Urothelium cell line (cell line): ENCODE results near the gene SPATA1.

ENCODE experiments used
- DNase-seq: peaks from one replicate; pipeline ENCODE4 v3.0.0; 2011; ENCODE audit warnings: low spot score, mixed read lengths
- FAIRE-seq: peaks from 2 replicates; lab custom pipeline; 2011; peaks lifted over from hg19 to GRCh38; lab: Jason Lieb, UNC

The SPATA1 gene, protein sequence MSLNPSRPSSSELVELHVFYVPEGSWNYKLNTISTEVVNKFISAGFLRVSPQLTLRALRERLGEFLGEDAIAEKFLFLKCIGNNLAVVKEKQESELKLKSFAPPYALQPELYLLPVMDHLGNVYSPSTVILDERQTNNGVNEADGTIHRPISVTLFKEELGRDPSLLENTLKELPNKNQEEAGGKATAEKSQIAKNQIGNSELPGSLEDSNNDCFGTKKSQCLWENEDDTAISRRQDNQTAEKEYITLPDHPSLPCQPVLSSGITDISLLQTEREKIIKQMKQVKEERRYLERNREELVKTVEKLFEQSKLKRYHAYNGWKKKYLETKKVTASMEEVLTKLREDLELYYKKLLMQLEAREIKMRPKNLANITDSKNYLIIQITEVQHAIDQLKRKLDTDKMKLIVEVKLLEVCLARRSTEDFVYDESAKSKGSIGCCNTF

DNA sequence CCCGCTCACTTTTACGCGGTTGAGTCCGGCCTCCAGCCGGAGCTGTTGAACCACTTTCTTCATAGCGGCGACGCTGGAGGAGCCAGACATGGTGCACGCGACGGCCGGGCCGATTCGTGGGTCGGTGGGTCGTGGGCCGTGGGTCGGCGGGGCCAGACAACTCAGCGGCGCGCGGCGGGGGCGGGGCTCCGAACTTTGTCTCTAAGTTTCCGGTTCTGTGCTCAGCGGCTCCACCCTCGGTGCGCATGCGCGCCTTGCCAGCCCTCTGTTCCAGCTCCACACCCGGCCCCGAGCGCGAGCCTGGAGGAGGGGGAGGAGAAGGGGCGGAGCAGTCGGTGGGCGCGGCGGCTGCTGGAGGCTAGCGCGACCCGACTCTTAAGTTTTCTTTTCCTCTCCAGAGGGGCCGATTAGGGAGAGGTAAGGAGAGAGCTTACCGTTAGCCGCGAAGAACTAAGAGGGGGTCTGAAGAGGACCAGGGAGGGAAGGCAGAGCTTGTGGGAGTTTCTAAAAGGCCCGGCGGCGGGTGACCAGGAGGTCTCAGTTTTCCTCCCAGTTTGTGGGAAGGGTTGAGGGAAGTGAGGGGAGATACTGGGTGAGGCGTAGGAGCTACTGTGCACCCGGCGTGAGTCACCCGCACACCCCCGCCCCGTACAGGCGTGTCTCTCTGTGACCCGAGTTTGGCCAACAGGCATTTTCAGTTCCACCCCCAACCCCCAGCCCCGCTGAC lies at the start of gene SPATA1, which contains the start of gene GNG5:
Gene SPATA1 (plus strand): TSS at position 385 of the 727 bp plus-strand sequence. CDS start 9,974 bp downstream, outside the sequence.
Gene GNG5 (minus strand): TSS at position 580 of the 727 bp plus-strand sequence. CDS start 490 bp downstream, at position 90.
- FAIRE-seq (peak; percentile 20), DNase-seq (peak; percentile 98)

DNA sequence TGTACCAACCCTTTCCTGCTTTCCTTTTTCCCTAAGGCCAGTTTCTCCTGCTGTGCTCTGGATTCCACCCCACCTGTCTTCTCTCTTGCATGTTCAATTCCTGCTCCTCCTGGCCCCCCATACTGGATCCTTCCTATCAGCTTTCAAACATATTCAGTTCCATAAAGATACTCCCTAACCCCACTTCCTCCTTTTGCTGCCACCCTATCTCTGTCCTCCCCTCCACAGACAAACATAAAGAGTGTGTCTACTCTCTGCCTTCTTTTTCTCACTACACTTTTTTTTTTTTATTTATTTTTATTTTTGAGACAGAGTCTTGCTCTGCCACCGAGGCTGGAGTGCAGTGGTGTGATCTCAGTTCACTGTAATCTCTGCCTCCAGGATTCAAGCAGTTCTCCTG lies 44.1 kb upstream of the SPATA1 start:
- FAIRE-seq, result no peak
- DNase-seq, result no peak

- FAIRE-seq, result no peak
- no peak for DNase-seq
These were observed 38.9 kb upstream of the SPATA1 start for GRCh38 chr1:84467298-84467697.

- FAIRE-seq (no peak), DNase-seq (no peak)
These were observed 30.0 kb upstream of the SPATA1 start for GRCh38 chr1:84476225-84476624.

DNA sequence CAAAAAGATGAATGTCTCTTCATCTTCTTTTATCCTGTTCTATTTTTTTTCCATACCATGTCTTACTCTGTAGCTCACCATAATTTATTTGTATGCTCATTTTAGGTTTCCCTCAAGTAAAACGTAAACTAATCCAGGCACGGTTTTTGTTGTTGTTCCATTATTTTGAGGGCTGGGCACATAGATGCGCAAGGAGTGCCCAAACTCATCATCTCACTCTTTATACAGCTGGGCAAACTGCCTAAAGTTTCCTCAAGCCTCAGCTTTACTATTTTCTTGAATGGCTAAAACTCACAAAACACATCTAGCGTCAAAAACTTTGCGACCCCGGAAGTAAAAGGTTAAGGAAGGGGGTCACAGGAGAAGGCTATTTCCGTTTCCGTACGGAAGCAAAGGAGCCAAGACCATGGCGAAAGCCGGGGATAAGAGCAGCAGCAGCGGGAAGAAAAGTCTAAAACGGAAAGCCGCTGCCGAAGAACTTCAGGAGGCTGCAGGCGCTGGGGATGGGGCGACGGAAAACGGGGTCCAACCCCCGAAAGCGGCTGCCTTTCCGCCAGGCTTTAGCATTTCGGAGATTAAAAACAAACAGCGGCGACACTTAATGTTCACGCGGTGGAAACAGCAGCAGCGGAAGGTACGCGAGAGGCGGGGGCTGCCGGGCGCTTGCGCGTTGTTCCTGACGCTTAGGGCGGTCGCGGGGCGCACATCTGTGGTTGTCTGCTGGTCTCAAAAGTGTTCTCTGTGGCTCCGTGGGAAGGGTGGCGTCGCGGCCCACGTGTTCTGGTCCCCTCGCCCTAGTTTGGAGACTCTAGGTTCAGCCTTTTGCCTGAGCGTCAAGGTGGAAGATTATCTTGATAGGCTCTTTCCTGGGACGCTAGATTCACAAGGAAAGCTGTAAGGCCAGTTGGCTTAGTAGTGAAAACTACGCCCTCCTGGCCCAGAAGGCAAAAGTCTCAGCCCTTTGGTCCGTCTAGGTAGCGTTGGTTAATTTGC lies 27.0 kb upstream of the SPATA1 start, which contains the start of gene RPF1:
Gene RPF1 (plus strand): TSS at position 391 of the 993 bp plus-strand sequence. CDS start 16 bp downstream, at position 407.
- FAIRE-seq (no peak), DNase-seq (peak; percentile 82)

DNA sequence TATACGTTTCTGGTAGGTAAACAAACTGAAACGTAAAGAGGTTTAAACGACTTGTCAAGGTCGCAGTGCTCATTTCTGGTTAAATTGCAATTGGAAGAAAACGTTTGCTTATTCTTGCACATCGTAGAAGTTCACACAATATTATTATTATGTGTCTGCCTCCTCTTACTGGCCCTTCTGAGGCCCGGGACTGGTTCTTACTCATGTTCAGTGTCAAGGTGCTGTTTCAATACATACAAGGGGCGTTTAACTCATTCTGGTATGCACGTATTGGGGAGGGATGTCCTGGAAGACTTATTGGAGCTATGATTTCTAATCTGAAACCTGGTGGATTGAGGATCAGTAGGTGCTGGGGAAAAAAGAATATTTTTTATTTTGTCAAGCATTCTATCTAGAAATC lies 26.2 kb upstream of the SPATA1 start:
- no peak for FAIRE-seq
- DNase-seq, result no peak

DNA sequence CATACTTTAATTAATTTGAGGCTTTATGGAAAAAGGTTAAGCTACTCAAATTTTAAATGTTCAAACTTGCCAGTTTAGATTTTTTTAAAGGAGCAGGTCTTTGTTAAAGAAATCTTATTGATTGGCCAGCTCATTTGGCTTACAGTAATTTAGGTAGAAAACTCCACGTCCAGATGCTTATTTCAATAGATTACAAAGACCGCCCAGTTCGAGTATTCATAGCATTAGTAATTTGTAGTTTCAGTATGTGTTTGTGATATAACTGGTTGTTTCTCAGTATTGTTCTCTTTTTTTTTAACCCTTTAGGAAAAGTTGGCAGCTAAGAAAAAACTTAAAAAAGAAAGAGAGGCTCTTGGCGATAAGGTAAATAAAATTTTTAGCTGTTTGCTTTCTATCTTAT lies 25.5 kb upstream of the SPATA1 start:
- FAIRE-seq, result no peak

DNA sequence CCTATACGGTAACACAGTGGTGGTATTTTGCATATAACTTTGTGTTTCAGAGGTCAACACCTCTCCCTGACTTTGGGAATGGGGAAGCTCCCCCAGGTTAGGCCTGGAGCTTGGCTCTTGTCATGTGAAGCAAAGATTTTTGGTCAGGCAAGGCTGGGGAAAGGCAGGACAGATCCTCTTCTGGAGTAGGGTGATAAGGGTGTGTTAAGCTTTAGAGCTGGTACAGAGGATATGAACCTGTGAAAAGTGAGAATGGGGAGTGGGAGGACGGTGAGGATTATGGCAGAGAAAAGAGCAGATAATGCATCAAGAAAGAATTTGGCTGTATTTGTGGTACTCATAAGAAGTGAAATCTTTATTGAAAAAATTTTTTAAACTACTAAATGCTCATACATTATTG lies 24.9 kb upstream of the SPATA1 start:
- FAIRE-seq, result no peak
- no peak for DNase-seq

More for the DNA sequence above, 25.5 kb upstream of the SPATA1 start:
- DNase-seq, result no peak

GRCh38 chr1:84488107-84488506 lies 18.1 kb upstream of the SPATA1 start:
- FAIRE-seq (no peak), DNase-seq (no peak)

DNA sequence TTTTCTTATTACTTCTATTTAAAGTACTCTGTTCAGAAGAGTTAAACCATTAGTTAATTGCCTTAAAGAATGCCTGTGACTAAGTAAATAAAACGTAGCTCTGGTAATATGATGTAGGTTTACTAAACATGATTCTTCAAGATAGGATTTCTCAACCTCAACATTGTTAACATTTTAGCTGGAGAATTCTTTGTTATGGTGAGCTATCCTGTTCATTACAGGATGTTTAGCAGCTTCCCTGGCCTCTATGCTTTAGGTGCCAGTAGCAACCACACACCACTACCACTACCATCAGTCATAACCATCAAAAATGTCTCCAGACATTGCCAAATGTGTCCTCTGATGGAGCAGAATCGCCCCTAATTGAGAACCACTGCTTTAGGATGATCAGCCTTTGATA lies 16.4 kb upstream of the SPATA1 start:
- DNase-seq (no peak), FAIRE-seq (no peak)

DNA sequence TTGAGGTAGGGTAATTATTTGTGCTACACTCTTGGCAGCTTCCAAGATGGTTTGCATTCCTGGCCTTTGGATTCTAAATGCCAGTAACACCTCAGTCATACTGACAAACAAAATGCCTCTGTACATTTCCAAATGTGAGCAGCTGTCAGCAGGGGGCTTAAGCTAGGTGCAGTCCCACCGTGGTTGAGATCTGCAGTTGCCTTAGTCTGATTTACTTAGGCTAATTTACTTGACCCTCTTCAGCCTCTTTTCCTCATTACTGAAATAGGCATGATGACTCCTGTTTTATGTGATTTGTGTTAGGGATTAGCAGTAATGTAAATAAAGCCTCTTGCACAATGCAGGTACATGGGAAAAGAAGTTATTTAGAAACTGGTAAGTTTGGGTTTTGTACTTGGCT lies 13.5 kb upstream of the SPATA1 start:
- no peak for FAIRE-seq
- no peak for DNase-seq

- FAIRE-seq (no peak), DNase-seq (no peak)
These were observed 12.4 kb upstream of the SPATA1 start for GRCh38 chr1:84493747-84494146.

- FAIRE-seq (no peak), DNase-seq (no peak)
These were observed 9.7 kb upstream of the SPATA1 start for GRCh38 chr1:84496498-84496897.

GRCh38 chr1:84497631-84498275 lies 8.4 kb upstream of the SPATA1 start:
- FAIRE-seq, result no peak
- DNase-seq, result no peak

DNA sequence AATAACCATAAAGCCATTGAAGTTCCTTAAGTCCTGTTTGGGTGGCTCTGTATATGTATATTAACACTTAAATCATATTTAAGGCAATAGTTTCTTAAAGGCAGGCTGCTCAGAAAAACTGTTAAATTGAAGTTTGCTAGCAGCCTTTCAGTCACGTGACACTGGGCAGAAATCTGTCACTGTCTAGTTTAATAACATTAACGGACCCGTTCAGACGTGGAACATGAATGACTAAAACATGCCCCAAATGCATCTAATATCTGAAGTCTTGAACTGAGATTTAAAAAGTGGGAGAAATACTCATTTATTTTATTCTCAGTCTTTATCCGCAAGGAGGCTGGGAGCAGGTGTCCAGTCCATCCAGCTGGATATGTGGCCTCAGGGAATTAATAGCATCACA lies 3.3 kb upstream of the SPATA1 start:
- FAIRE-seq, result no peak
- DNase-seq, result no peak

- FAIRE-seq (no peak), DNase-seq (no peak)
These were observed 1.4 kb upstream of the SPATA1 start for GRCh38 chr1:84504580-84505492.

DNA sequence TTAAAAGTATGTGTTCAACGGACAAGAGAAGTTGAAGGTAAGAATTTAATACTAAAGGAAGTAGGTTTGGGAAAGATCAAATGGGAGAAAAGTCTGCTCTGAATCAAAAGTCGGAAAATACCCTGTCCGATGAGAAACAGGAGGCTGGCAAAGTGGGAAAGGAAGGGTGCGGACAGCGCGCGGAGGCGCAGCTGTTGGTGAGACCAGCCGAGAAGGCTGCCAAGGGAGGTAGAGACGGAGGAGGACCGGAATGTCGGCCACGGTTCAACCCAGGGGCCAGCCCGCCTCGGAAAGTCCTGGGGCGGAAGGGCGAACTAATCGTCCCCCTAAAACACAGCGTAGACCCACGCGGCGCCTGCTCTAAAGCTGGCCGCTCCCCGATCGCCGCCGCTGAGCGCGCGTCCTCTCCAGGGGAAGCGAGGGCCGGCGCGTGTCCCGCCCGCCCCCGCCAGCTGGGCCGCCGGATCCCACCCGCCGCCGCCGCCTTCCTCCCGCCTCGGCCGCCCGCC lies 639 bp upstream of the SPATA1 start:
- FAIRE-seq (no peak), DNase-seq (peak; percentile 78)

DNA sequence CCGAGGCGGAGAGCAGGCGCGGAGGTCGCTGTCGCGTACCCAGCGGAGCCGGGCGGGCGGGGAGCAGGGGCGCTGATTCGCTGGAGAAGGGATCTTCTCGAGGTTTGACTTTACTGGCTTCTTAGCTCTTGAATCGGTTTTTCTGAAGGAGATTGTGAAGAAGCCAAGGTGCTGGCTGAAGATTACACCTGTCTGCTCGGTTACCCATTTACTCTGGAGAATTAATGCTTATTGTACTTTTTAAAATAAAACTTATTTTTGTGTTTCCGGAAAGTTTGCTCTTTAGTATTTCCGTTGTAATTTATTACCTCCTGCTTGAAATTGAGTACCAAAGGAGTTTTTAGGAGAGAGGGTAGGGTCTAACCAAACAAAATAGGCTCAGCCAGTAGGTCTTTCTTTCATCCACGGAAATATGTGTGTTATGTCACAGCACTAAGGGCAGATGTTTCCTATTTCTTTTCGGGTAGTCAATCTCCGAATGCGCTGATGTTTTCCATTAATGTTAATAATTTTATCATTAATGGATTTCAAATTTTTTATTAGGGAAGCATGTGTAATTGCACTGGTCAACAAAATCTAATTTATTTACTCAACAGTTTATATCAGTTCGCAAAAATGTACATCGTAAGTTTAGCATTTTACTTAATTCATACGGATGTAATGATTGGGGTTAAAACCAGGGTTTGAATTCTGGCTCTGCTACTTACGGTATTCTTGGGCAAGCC lies 705 bp downstream of the SPATA1 start:
- FAIRE-seq (no peak), DNase-seq (no peak)
